Stimulated activated CD4-positive, alpha-beta T cell treated with anti-CD3 and anti-CD28 coated beads, Interleukin-15, amount 100 ng/mL, for 24 hours (primary cell): ENCODE data around the gene SLC37A1.
"Not testable (repeated sequence)": the region's sequence is repeated elsewhere in the genome, so short reads cannot be mapped to it uniquely, and the experiment has no call there.

ENCODE experiments used
- DNase-seq: peaks from one replicate; pipeline ENCODE4 v3.0.0-alpha.2; 2020

Gene SLC37A1

GRCh38 chr21:42622284-42622683, 108.6 kb downstream of the SLC37A1 start:
- no peak for DNase-seq

- DNase-seq: no peak
Observed at GRCh38 chr21:42623694-42624093, 110.0 kb downstream of the SLC37A1 start.

DNA sequence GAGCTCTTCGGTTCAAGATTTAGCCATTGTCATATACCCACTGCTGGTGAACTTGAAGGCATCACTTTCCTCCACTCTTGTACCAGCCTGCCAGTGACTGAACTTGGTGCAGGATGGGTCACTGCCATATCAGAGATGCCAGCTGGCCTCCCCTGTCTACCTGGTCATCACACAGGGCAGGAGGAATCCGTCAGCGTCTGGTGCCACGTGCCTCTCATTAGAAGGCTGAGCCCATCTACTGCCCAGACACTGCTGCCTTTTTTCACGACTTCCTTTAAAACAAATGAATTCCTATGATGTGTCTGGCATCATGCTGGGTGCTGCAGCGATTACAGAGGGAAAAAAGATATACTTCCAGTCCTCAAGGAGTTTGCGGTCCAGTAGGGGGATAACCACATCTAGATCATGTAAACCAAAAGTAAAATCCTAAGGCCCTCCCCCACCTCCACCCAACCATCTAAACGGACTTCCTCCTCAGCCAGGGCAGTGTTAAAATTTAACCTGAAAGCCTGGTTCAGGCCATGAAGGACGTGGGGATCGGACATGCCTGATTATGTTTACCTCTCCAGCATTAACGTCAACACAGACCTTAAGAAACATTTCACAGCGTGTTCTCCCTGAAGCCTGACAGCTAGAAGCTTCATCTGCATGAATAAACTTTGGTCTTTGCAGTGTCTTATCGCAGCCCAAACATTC, 110.6 kb downstream of the SLC37A1 start:
- DNase-seq: no peak

DNA sequence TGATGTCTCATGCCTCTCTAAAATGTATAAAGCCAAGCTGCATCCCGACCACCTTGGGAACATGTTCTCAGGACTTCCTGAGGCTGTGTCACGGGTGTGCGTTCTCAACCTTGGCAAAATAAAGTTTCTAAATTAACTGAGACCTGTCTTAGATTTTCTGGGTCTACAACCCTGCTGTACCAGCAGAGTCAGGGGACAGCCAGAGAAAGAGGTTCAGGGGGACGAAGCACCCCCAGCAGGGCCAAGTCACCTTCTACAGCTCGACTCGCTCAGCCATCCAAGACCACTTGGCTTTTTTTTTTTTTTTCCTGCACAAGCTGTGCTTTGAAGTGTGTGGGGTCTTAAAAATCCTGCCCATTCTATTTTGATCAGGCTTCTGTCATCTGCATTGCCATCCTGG, 111.3 kb downstream of the SLC37A1 start:
- DNase-seq: no peak

- no peak for DNase-seq
Observed at GRCh38 chr21:42626171-42626570, 112.5 kb downstream of the SLC37A1 start.

- no peak for DNase-seq
Observed at GRCh38 chr21:42627527-42628289, 114.1 kb downstream of the SLC37A1 start.

- DNase-seq: not testable (repeated sequence)
Observed at GRCh38 chr21:42628466-42629061, 114.9 kb downstream of the SLC37A1 start.

- no peak for DNase-seq
Observed at GRCh38 chr21:42629933-42630589, 116.4 kb downstream of the SLC37A1 start.

DNA sequence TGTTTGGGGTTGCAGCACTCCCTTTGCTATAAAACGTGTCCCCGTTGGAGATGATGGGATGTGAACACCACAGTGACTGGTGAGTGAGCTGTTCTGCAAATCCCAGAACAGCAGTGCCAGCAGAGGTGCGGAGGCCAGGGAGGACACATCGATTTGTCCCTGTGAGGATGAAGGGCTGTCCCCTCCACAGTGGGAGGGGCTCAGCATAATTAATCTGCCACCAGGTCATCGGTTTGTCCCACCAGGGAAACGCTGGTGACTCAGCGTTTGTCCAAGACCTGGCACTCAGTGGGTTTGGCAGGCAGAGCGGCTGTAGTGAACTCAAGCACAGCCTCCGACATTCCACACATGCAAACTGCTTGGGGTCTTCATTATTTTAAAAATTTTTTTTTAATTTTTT, 117.0 kb downstream of the SLC37A1 start:
- DNase-seq: no peak
